ENCODE results near the gene FAM9C.
"Not testable (repeated sequence)": the region's sequence is repeated elsewhere in the genome, so short reads cannot be mapped to it uniquely, and the experiment has no call there.

DNA sequence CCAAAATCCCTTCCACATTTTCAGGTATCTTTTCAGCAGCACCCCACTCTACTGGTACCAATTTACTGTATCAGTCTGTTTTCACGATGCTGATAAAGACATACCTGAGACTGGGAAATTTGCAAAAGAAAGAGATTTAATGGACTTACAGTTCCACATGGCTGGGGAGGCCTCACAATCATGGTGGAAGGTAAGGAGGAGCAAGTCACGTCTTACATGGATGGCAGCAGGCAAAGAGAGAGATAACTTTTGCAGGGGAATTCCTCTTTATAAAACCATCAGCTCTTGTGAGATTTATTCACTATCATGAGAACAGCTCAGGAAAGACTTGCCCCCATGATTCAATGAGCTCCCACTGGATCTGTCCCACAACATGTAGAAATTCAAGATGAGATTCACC is 18.7 kb upstream of the FAM9C start:
- TF ChIP-seq, protein P1, sequence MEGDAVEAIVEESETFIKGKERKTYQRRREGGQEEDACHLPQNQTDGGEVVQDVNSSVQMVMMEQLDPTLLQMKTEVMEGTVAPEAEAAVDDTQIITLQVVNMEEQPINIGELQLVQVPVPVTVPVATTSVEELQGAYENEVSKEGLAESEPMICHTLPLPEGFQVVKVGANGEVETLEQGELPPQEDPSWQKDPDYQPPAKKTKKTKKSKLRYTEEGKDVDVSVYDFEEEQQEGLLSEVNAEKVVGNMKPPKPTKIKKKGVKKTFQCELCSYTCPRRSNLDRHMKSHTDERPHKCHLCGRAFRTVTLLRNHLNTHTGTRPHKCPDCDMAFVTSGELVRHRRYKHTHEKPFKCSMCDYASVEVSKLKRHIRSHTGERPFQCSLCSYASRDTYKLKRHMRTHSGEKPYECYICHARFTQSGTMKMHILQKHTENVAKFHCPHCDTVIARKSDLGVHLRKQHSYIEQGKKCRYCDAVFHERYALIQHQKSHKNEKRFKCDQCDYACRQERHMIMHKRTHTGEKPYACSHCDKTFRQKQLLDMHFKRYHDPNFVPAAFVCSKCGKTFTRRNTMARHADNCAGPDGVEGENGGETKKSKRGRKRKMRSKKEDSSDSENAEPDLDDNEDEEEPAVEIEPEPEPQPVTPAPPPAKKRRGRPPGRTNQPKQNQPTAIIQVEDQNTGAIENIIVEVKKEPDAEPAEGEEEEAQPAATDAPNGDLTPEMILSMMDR (conservative IDR thresholded peaks at IDR 0.05 in 1 of 2, IDR thresholded peaks at IDR 0.05 in 1 of 2; ENCODE audit: low read depth in 1 of 2, low read length in 2 of 2): not testable (repeated sequence)
- not testable (repeated sequence) for TF ChIP-seq EZH2 (IDR thresholded peaks at IDR 0.05; ENCODE audit: low read length, missing control alignments)

All from fibroblast of lung (primary cell).